ENCODE measurements around the gene ZMYND19.
"Not testable (repeated sequence)": the region's sequence is repeated elsewhere in the genome, so short reads cannot be mapped to it uniquely, and the experiment has no call there.

ZMYND19 gene

DNA sequence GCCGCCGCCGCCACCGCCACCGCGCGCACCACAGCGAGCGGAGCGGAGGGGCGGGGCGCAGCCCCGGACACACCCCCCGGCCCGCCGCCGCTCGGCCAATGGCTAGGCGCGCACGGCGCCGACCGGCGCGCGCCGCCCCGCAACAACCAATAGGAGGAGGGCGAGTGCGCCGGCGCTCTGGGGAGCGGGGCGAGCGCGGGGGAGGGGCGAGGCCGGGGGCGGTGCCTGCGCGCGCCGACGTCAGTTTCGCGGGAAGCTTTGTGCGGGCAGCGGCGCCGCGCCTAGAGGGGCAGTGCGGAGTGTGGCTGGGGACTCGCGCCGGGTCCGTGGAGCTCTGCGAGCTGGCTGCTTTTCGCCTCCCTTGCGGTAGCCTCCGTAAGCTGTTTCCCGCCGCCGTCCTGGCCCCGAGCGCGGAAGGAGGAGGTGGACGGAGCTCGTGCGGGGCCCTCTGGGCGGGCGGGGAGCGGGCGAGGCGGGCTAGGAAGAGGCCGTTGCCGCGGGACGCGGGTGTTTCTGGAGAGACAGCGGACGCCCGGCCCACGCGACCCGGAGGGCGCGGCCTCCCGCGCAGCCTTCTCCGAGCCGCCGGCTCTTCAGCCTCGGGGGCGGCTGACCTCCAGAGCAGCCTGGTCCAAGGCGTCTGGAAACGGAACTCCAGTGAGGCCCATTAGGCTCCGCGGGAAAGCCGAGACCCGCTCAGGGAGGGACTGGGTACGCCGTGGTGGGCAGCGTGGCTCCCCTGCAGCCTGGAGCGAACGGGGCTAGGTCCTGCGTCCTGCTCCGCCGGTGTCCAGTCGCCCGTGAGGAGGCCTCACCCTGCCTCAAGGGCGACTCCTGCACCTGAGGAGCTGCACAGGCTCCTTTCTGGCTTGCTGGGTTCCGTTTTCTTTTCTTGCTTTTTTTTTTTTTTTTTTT lies at the start of gene ZMYND19:
TSS of gene ZMYND19 (minus strand) at position 44 of the 915 bp plus-strand sequence. CDS start 249 bp downstream, outside the sequence.
- peak; percentile 60 for DNase-seq (ENCODE audit: low read depth)

GRCh38 chr9:137639303-137640051 lies 49.2 kb upstream of the ZMYND19 start:
- DNase-seq (ENCODE audit: low read depth), result no peak

GRCh38 chr9:137638680-137639079 lies 48.4 kb upstream of the ZMYND19 start:
- DNase-seq (ENCODE audit: low read depth), result no peak

DNA sequence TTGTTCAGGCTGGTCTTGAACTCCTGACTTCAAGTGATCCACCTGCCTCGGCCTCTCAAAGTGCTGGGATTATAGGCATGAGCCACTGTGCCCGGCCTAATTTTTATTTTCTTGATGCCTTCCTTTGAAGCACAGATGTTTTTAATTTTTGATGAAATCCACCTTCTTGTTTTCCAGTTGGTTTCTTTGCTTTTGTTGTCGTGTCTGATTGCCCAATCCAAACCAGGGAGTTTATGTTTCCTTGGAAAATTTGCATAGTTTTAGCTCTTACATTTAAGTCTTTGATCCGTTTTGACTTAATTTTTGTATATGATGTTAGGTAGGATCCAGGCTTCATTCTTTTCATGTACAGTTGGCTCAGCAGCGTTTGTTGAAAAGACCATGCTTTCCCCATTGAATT lies 43.7 kb upstream of the ZMYND19 start:
- no peak for DNase-seq (ENCODE audit: low read depth)

GRCh38 chr9:137632230-137633161 lies 42.2 kb upstream of the ZMYND19 start:
- no peak for DNase-seq (ENCODE audit: low read depth)

GRCh38 chr9:137631345-137632229 lies 41.3 kb upstream of the ZMYND19 start:
- no peak for DNase-seq (ENCODE audit: low read depth)

GRCh38 chr9:137630679-137631078 lies 40.4 kb upstream of the ZMYND19 start:
- DNase-seq (ENCODE audit: low read depth), result no peak

- no peak for DNase-seq (ENCODE audit: low read depth)
These were observed 39.8 kb upstream of the ZMYND19 start for GRCh38 chr9:137630126-137630525.

DNA sequence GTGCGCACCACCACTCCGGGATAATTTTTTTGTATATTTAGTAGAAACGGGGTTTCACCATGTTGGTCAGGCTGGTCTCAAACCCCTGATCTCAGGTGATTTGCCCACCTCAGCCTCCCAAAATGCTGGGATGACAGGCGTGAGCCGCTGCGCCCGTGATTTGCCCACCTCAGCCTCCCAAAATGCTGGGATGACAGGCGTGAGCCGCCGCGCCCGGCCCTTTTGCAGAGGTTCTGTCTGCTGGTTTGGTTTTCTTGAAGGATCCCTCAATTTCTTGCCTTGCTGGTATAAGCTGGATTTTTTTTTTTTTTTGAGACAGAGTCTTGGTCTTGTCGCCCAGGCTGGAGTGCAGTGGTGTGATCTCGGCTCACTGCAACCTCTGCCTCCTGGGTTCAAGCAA lies 37.1 kb upstream of the ZMYND19 start:
- DNase-seq (ENCODE audit: low read depth), result not testable (repeated sequence)

DNA sequence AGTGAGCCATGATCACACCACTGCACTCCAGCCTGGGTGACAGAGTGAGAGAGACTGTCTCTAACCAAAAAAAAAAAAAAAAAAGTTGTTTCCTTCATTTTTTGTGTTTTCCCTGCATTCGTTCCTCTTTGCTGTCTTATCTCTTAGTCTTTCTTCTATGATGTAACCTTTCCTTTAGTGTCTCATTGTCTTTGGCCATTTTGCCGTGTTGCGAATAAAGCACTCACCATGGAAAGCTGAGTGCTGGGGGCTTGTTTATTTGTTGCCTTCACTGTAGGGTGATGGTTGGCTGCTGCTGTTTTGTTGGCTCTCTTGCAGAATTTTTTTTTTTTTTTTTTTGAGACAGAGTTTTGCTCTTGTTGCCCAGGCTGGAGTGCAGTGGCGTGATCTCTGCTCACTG lies 36.2 kb upstream of the ZMYND19 start:
- no peak for DNase-seq (ENCODE audit: low read depth)

DNA sequence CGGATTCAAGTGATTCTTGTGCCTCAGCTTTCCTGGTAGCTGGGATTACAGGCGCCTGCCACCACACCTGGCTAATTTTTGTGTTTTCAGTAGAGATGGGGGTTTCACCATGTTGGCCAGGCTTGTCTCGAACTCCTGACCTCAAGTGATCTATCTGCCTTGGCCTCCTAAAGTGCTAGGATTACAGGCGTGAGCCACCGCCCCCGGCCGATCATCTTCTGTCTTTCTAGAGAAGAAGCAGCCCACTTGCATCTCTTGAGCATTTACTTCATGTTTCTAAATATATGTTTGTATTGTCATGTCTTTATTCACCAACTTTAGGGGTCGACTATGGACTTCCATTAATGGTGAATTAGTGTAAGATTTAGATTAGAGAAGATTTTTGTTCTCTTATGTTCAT lies 31.9 kb upstream of the ZMYND19 start:
- not testable (repeated sequence) for DNase-seq (ENCODE audit: low read depth)

DNA sequence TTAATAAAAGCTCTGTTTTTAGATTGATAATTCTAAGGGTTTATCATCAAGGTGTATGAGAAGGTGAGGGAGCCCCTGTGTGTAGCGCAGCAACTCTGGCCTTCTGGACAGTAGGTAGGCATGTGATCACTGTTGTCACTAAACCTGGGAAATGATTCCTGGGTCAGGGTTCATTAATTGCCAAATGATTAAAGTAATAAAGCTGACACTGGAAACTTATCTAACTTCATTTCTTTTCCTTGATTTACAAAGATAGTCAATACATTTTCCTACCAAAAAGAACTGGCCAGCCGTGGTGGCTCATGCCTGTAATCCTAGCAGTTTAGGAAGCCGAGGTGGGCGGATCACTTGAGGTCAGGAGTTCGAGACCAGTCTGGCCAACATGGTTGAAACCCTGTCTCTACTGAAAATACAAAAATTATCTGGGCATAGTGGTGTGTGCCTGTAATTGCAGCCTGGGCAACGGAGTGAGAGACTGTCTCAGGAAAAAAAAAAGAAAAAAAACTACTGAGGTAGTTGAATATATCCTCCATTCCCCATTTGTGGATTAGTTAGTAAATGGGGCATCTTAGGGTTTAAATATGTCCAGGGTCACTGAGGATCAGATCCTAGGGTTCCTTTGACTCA lies 30.9 kb upstream of the ZMYND19 start:
- DNase-seq (ENCODE audit: low read depth), result no peak

DNA sequence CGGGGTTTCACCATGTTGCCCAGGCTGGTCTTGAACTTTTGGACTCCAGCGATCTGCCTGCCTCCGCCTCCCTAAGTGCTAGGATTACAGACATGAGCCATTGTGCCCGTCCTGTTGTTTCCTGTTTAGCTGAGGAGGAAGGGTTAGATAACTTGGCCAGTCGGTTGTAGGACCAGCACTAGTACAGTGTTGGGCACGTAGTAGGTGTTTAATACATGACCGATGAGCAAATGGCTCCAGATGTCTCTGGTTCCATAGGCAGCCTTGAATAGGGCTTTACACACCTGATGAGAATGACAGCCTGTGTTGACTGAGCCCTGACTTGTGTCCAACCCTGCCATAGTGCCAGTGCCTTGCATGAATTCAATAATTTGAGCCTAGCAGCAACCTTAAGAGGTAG lies 30.3 kb upstream of the ZMYND19 start:
- no peak for DNase-seq (ENCODE audit: low read depth)

DNA sequence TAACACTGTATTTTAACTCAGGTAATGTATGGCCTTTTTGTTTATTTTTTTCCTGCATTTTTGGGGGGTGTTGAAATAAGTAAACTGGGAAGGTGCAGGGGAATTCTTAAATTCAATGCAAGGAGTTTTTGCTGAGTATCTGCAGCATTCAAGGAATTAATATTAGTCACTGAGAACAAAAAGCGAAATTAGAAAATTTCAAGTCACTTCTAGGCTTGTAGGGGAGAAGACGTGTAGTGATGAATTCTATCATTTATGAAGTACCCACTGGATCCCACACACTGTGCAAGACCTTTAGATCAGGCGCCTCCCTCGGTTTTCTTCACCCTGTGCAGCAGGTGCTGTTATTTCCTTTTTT lies 29.7 kb upstream of the ZMYND19 start:
- no peak for DNase-seq (ENCODE audit: low read depth)

DNA sequence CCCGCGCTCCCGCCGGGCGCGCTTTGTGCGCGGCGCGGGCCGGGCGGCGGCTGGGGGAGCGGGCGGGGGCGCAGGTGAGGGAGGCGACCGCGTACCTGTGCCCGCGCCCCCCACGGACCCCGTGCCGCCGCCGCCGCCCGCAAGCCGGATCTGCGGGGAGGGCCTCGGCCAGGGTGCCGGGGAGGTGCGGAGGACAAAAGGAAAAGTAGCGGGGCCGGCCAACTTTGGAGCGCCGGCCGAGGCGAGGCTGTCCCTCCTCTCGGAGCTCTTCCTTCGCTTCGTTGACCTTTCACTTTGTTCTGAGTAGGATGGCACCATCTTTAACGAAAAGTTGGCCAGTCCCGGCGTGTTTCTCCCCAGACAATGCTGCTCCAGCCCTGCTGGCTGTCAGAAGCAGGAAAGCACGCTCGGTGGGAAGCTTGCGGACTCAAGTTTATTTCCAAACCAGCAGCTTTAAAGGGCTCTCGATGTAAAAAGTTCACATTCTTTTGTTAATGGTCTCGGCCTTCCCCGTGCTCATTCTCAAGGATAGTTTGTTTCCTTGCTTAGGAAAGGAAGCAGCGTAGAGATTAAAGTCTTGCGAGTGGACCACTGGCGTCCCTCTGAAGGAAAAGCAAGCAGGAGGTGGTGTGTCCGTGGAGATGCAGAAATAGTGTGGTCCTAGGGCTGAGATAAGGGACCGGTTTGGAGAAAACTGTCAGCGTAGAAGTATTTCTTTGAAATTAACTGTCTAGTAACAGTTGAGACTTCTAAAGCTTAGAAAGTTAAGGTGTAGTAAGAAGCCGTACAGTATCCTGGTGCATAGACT lies 29.1 kb upstream of the ZMYND19 start:
- no peak for DNase-seq (ENCODE audit: low read depth)

DNA sequence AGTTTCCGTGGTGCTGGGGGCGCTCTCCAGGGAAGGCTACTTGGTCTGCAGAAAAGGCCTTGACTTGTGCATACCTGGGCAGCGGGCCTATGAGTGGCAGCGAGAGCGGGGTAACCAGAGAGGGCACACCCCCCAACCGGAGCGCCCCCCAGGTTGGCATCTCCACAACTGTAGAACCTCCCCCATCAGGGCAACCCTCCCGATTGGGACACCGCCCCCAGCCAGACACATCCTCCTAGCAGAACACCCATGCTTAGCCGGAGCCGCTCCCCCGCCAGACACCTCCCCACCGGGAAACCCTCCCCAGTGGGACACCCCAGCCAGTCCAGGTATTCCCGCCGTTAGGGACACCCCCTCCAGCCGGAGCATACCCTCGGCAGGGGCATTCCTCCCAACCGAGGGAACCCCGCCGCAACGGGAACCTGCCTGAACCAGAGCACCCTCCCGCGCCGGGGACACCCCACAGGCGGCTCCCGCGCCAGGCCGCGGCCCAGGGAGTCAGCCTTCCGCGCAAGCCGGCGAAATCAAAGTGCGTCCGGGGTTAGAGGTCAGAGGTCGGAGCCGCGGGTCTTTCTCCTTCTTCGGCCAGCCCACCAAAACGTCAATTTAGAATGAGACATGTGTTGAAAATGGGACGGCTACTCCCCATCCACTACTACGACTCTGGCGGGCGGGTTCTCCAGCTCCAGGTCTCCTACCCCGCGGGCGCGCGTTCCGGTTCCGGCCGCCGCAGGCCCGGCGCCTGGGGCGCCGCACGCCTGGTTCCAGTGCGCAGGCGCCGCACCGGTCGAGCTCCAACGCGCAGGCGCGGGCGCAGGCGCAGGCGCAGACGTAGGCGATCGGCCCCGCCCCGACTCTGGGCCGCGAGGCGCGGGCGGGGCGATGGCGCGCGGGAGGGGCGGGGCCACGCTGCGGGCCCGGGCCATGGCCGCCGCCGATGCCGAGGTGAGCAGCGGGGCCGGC lies 28.1 kb upstream of the ZMYND19 start, which contains the start of gene EHMT1:
TSS of gene EHMT1 (plus strand) at position 901 of the 963 bp plus-strand sequence. CDS start at position 925, 24 bp downstream.
- DNase-seq (ENCODE audit: low read depth), result peak; percentile 68

- DNase-seq (ENCODE audit: low read depth), result no peak
These were observed 25.1 kb upstream of the ZMYND19 start for GRCh38 chr9:137615387-137615871.
